T-helper 2 cell treated with Interferon-gamma antibody and Interleukin-4, amounts not matched to agents 100 ng/mL and 5 ng/mL, for 36 hours (primary cell): ENCODE results near the gene PAGE2B. TPM values are rescaled to one million over a fixed set of nuclear protein-coding genes. Genes with fewer than 3 reads are reported as not detected.
"Not testable (repeated sequence)": the region's sequence is repeated elsewhere in the genome, so short reads cannot be mapped to it uniquely, and the experiment has no call there.

Experiments
- intact Hi-C: fragments of 100-400 bp; cut with micrococcal nuclease; formaldehyde crosslinking; loops from one replicate; pipeline ENCODE4 v1.15.1; 2023
- total RNA-seq: library from RNA; stranded (reverse); gene quantifications from 2 replicates; pipeline ENCODE4 v1.2.3, GENCODE V29; 2022

The PAGE2B gene
- total RNA-seq, 1 donor from 2014 or later = 0.36 TPM

DNA sequence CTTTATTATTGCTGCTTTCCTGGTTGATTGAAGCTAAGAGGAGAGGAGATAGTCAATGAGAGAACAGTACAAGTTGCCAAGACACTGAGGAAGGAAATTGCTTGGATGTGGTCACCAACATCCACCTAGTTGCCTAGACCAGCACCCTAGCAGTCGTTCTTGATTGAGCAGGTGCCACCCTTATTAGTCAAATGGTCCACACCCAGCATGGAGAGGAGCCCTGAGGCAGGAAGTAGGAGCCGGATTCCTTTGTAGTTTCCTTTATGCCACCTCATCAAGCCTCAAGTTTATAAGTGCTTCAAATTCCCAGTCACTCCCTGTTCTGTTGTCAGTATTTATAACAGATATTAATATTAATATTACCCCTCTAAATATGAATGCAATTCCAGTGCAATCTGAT is 33.1 kb downstream of the PAGE2B start:
- intact Hi-C loops = no loop called here

DNA sequence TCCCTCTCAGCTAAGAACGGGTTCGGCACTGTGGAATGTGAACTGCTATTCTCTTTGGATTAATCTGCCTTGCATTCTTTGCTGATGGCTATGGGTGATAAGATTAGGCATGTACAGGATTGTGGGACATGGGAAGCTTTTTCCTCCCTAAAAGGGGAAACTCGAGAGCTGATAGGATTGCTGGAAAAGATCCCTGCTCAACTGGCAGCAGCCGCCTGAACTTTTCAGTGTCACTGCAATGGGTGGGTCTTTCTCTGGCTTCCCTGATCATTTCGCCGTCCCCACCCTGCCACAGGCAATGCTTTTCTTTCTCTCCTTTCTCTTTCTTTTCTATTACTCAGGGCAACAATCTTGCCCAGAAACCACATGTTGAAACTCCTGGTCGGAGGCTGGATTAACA is 34.5 kb downstream of the PAGE2B start:
- intact Hi-C loops = no loop called here

DNA sequence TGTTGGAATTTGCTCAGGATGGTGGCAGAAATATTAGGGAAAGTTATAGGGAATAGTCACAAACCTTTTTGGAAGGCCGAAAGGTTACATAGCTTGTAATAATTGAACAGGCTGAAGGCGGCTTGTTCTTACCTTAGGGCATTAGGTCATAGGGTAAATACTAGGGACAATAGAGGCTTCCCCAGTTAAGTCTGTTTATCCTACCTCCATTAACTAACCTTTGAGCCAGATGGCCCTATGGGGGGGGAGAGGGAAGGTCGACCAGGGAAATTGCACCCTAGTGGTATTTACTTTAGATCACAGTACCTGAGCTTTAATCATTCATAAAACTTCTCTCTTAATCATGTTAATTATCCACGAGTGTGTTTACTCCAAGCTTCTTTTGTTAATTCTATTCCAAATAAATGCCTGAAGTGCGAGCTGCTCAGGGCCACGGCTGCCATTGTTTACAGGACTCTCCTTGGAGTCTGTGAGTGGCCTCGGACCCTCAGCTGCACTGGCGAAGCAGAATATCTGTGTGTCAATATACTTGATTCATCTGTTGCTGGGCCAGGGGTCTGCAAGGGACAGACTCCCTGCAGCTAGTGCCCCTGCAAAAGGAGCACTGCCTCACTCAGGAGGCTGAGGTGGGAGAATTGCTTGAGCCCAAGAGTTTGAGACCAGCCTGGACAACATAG is 36.9 kb downstream of the PAGE2B start:
- intact Hi-C loops = no loop called here

DNA sequence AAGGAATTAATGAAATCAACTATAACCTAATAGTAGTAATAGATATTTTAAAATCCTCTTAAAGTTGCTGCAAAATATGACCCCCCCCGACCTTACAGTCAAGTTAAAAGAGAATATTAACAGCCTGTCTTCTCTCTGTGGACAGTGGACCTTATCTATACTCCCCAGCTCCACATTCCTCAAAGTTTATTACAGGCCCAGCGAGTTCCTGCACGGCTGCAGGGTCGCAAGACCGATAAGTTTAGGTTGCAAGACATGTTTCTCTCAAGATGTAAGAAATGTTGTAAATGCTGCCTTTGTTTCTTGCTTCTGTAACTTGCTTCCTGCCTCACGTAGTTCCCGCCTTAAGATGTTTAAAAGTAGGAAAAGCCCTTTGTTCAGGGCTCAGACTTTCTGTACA is 41.8 kb downstream of the PAGE2B start:
- intact Hi-C loops = not testable (repeated sequence)

DNA sequence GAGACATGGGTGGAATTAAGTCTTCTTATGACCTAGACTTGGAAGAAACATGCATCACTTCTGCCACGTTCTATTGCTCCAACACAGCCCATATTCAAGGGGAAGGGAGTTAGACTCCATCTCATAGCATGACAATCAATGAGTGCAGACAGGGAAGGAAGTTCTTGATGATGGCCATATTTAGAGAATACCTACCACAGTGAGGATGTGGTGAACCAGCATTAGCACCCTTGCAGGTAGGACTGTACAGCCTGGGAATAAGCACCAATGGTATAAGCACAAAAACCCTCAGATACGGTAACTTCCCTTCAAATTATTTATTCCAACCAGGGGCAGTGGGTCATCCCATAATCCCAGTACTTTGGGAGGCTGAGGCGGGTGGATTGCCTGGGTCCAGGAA is 43.7 kb downstream of the PAGE2B start:
- intact Hi-C loops = no loop called here

DNA sequence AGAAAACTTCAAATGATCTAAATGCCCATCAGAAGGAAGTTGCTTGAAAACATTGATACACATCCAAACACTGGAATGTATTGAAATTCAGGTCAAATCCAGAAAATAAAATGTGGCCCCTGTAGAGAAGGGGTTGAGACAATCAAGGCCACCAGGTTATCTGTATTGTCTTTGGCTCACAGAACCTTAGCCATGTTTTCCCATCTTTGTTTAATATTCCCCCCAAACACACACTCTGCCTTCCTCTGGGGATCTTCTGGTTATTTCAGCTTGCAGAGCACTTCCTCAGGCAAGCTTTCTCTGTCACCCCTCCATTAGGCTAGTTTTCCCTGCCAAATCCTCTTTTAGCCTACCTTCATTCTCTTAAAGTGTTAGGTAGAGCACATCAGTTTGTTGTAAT is 44.4 kb downstream of the PAGE2B start:
- intact Hi-C loops = no loop called here

DNA sequence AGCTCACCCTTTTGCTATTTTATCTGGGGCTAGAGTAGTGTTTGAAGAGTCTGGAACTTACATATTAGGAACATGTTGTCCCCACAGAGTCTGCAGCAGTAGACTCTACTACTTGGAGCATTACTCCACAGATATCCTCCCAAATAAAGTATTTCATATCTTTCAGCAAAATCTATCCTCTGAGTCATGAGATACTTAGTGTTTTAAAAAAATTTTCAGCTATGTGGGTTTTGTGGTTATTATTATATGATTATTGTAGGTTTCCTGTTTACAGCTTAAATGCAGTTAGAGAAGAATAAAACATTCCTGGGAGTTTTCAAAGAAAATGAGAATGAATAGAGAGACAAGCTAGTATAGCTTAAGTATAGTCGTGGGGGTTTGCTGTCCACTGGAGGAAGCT is 44.9 kb downstream of the PAGE2B start:
- intact Hi-C loops = no loop called here

DNA sequence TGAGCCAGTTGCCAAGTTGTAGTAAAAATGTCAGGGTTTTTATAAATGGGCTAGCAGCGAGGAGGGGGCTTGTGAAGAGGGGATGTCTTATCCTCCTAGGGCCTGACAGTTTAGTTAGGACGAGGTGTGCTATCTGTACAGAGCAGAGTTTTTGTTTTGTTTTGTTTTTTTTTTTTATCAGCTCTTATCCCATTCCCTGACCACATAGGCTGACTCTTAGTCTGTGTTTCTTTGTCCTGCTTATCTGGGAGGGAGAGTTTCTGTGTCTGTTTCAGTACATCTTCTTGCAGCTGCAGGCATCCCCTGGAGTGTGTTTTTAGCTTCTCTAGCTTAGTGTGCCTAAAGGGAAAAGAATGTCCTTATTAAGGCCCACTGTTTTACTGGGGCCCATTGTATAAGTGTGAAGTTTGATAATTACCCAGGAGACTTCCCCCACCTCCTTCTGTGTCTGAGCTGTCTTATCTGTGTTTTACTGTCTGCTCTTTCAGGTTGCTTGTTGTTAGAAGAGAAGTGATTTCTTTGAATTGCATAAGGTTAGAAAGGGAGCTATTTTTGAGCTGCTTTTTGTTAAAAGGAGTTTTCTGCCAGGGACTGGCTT is 46.0 kb downstream of the PAGE2B start:
- intact Hi-C loops = no loop called here

DNA sequence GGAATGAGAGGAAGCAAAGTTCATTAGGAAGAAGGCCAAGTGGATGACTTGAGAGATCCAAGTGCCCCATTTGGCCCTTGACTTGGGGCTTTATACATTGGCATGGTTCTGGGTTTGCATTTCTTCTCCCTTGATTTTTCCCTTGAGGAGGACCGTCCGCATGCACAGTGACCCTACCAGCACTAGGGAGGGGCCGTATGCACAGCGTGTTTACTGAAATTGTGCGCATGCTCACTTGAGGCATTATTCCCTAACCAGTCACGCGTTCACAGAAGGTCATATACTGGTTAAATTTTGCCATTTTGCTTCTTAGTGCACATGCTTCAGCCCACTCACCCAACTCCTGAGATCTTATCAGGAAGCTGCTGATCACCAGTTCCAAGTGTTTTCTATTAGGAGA is 49.1 kb downstream of the PAGE2B start:
- intact Hi-C loops = no loop called here

DNA sequence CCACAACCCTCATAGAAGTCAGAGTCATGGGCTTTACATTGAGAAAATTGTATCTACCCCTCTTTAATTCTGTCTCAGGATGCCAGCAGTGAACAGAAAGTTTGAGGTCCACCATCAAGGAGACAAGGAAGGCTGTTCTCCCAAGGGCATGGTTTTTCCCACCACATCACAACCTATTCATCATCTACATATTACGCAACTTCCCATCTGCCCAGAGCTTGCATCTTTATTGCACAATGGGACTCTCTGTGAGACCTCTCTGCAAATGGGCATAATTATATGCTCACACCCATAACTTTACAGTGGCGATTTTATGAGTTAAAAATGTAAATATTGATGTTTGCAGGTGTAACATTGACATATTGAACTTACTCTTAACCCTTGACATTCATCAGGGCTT is 52.9 kb downstream of the PAGE2B start:
- intact Hi-C loops = no loop called here

Other genes starting within 250 kb of the PAGE2B start
- gene TRO, start 154.2 kb upstream of the PAGE2B start, total RNA-seq = 0.64 and 1.2 TPM in 2 replicates
- 0.27 and 0.50 TPM in 2 replicates for gene PFKFB1, start 80.8 kb upstream of the PAGE2B start, total RNA-seq
- 28.2 and 34.9 TPM in 2 replicates for gene APEX2, start 74.7 kb upstream of the PAGE2B start, total RNA-seq
- not detected in 2 replicates for gene ALAS2, start 44.1 kb upstream of the PAGE2B start, total RNA-seq
- gene PAGE2, start 14.0 kb downstream of the PAGE2B start, total RNA-seq = not detected in 2 replicates
- 0.43 TPM in 1 of 2 replicates, not detected in the other for gene PAGE5, start 145.3 kb downstream of the PAGE2B start, total RNA-seq
- not detected in 2 replicates for gene PAGE3, start 189.9 kb downstream of the PAGE2B start, total RNA-seq